K562 (cell line): ENCODE data around the gene YIPF2. TPM values are rescaled to one million over a fixed set of nuclear protein-coding genes. Genes with fewer than 3 reads are reported as not detected.

Experiments
- ATAC-seq: fragments of 200-7000 bp; cut with Tn5 transposase; 3 replicates; pipeline ENCODE4 v1.9.1; 2020; ENCODE audit warnings: moderate library complexity
- BruUV-seq: library from RNA; stranded (reverse); fragments of 400-500 nt; replicated peaks from 2 replicates; lab custom pipeline; 2021; lab: Mats Ljungman, UMichigan
- CTCF ChIA-PET: fragments of 300-600 bp; formaldehyde crosslinking; extraction: SDS; loops from one replicate; lab custom pipeline; 2021; ENCODE audit warnings: low intra/inter-chr PET ratio; lab: Yijun Ruan, JAX
- POLR2A ChIA-PET: fragments of 300-600, 350-650 bp; sonication (Branson Sonifier 250); formaldehyde crosslinking; extraction: SDS; loops from one replicate; lab custom pipeline; 2021; ENCODE audit warnings: antibody characterized with exemption, inconsistent platforms; lab: Yijun Ruan, JAX
- DNase-seq, 4 experiments: peaks; one replicate each; pipeline versions ENCODE4 v3.0.0 to v3.0.0-alpha.2; 2011 to 2018; ENCODE audit warnings: low spot score in 3 of 4, mixed read lengths in 3 of 4; ENCODE audit errors: extremely low read depth in 1 of 4
- FAIRE-seq: peaks from 2 replicates; lab custom pipeline; 2011; peaks lifted over from hg19 to GRCh38; lab: Jason Lieb, UNC
- H2AFZ ChIP-seq: 2 replicates; pipeline ENCODE4 v1.6.0; 2011; ENCODE audit warnings: low read depth, low read length, control low read depth, inconsistent platforms
- H3K27ac ChIP-seq: fragments of 200-600 bp; 3 replicates; pipeline ENCODE4 v1.8.0; 2011; ENCODE audit warnings: low read depth, mild to moderate bottlenecking, control low read depth, inconsistent platforms, low read length, moderate library complexity, mixed read lengths; ENCODE audit errors: extremely low read depth
- H3K27me3 ChIP-seq, 2 experiments: fragments of 300-600 bp in 1 of 2; 2 replicates in 1 of 2; 3 replicates in 1 of 2; pipeline versions ENCODE4 v1.6.0 to v1.8.0; 2011; ENCODE audit warnings: inconsistent platforms in 2 of 2, low read length in 2 of 2, mild to moderate bottlenecking in 1 of 2, mixed read lengths in 1 of 2, moderate library complexity in 1 of 2; ENCODE audit not compliant: control insufficient read depth in 2 of 2, insufficient read depth in 2 of 2
- H3K36me3 ChIP-seq: fragments of 300-600 bp; 3 replicates; pipeline ENCODE4 v1.8.0; 2011; ENCODE audit warnings: mild to moderate bottlenecking, low read length, inconsistent platforms; ENCODE audit not compliant: control insufficient read depth, insufficient read depth
- H3K4me1 ChIP-seq, 2 experiments: fragments of 200-600 bp in 1 of 2; replicated peaks in 1 of 2; 2 replicates in 1 of 2; 3 replicates in 1 of 2; pipeline versions ENCODE4 v1.5.1 to v1.8.0; 2011; ENCODE audit warnings: inconsistent platforms in 2 of 2, low read length in 2 of 2, mild to moderate bottlenecking in 1 of 2, mixed read lengths in 1 of 2, moderate library complexity in 1 of 2; ENCODE audit not compliant: control insufficient read depth in 2 of 2, insufficient read depth in 2 of 2
- H3K4me2 ChIP-seq: 2 replicates; pipeline ENCODE4 v1.6.1; 2011; ENCODE audit warnings: low read length, control low read depth, inconsistent platforms, mixed read lengths; ENCODE audit not compliant: insufficient read depth
- H3K4me3 ChIP-seq: fragments of 200-600 bp; sonication (generic), shearing (Covaris generic); 2 replicates; pipeline ENCODE4 v1.5.1; 2016; ENCODE audit warnings: control low read depth, inconsistent platforms
- H3K79me2 ChIP-seq: fragments of 200-600 bp; 3 replicates; pipeline ENCODE4 v1.8.0; 2011; ENCODE audit warnings: low read length, inconsistent platforms; ENCODE audit not compliant: control insufficient read depth, insufficient read depth
- H3K9ac ChIP-seq, 2 experiments: 2 replicates each; pipeline versions ENCODE4 v1.6.0 to v1.6.1; 2011; ENCODE audit warnings: low read depth in 2 of 2, low read length in 2 of 2, control low read depth in 1 of 2, inconsistent platforms in 1 of 2, mild to moderate bottlenecking in 1 of 2, mixed read lengths in 1 of 2; ENCODE audit not compliant: insufficient read depth in 1 of 2
- H3K9me1 ChIP-seq: one replicate; pipeline ENCODE4 v1.6.0; 2011; ENCODE audit warnings: inconsistent platforms, mild to moderate bottlenecking, low read length, moderate library complexity; ENCODE audit not compliant: control insufficient read depth, insufficient read depth
- H3K9me3 ChIP-seq: replicated peaks from 2 replicates; pipeline ENCODE4 v1.5.1; 2011; ENCODE audit warnings: low read depth, low read length, inconsistent platforms; ENCODE audit not compliant: control insufficient read depth, insufficient read depth
- H4K20me1 ChIP-seq: replicated peaks from 2 replicates; pipeline ENCODE4 v1.6.1; 2011; ENCODE audit warnings: low read length, inconsistent platforms, mixed read lengths; ENCODE audit not compliant: control insufficient read depth, insufficient read depth
- ESRRA ChIP-seq: fragments of 450-650 bp; IDR thresholded peaks from 2 replicates; pipeline ENCODE4 v1.6.1; 2014; ENCODE audit warnings: low read depth, mild to moderate bottlenecking, moderate library complexity, borderline replicate concordance
- HDGF ChIP-seq: fragments of 450-650 bp; IDR thresholded peaks from 2 replicates; pipeline ENCODE4 v1.6.1; 2016
- KLF13 ChIP-seq: fragments of 450-650 bp; IDR thresholded peaks from 2 replicates; pipeline ENCODE4 v1.6.1; 2016; ENCODE audit warnings: missing genetic modification characterization, low read depth, mild to moderate bottlenecking, missing compliant biosample characterization, moderate library complexity, borderline replicate concordance
- MCM7 ChIP-seq, 2 experiments: fragments of 450-650 bp; IDR thresholded peaks; 2 replicates each; pipeline ENCODE4 v1.6.1; 2016 to 2018
- NFXL1 ChIP-seq: fragments of 450-650 bp; formaldehyde crosslinking; IDR thresholded peaks from 2 replicates; pipeline ENCODE4 v1.4.0; 2021; ENCODE audit warnings: mild to moderate bottlenecking
- ZBTB8A ChIP-seq: fragments of 450-650 bp; IDR thresholded peaks from 2 replicates; pipeline ENCODE4 v1.6.1; 2018; ENCODE audit warnings: mild to moderate bottlenecking, moderate library complexity; ENCODE audit not compliant: partially characterized antibody
- ZNF263 ChIP-seq: sonication (generic); formaldehyde crosslinking; IDR thresholded peaks from 2 replicates; pipeline ENCODE4 v1.8.0; 2022; ENCODE audit warnings: mild to moderate bottlenecking, missing genetic modification reagents, borderline replicate concordance
- WGBS: fragments of 100-300 bp; shearing (Covaris generic); methylation state at CpG from one replicate; pipeline ENCODE4 v1.1.6; 2016; ENCODE audit warnings: low coverage, mixed read lengths; ENCODE audit not compliant: insufficient coverage; ENCODE audit errors: missing lambda C conversion rate; 5-methylcytosine and 5-hydroxymethylcytosine counted together
- in situ Hi-C: fragments of 300-500 bp; cut with MboI; formaldehyde crosslinking; loops from 4 replicates; pipeline ENCODE4 v1.15.0; 2018; ENCODE audit warnings: inconsistent platforms, mixed read lengths
- intact Hi-C: fragments of 100-400 bp; cut with micrococcal nuclease; formaldehyde crosslinking; loops from 2 replicates; pipeline ENCODE4 v1.14.2; 2022
- polyA plus RNA-seq, 8 experiments: library from polyadenylated mRNA; depleted of rRNA in 4 of 8; stranded (reverse) in 5 of 8; unstranded in 3 of 8; fragments of >200 nt; fragmentation: Nextera tagmentation in 2 of 8; fragmentation: Illumina TruSeq in 1 of 8; extraction: Ambion mirVana in 2 of 8; extraction: Trizol in 1 of 8; gene quantifications; 2 replicates each; pipeline versions ENCODE4 v1.2.1 to v1.2.3, GENCODE V29; 2011 to 2014; ENCODE audit warnings: inconsistent platforms in 1 of 8, missing spikeins in 1 of 8
- total RNA-seq, 7 experiments: library from RNA; depleted of rRNA in 6 of 7; stranded (reverse); fragments of >200 nt in 6 of 7; fragmentation: Illumina TruSeq in 2 of 7; extraction: Trizol in 2 of 7; gene quantifications; 2 replicates each; pipeline versions ENCODE4 v1.2.1 to v1.2.3, GENCODE V29; 2011 to 2021; ENCODE audit warnings: low replicate concordance in 1 of 7
- TF ChIP-seq, protein P1 (sequence below): fragments of 450-650 bp; IDR thresholded peaks from 2 replicates; pipeline ENCODE4 v1.6.1; 2016; ENCODE audit warnings: low read depth

The YIPF2 gene
- total and polyA plus RNA-seq, 9 of the 15 experiments (the other 6 are each of a cell fraction or from before 2014, with no cell fraction given), result 1.3 to 65.2 (median 31.6) TPM

DNA sequence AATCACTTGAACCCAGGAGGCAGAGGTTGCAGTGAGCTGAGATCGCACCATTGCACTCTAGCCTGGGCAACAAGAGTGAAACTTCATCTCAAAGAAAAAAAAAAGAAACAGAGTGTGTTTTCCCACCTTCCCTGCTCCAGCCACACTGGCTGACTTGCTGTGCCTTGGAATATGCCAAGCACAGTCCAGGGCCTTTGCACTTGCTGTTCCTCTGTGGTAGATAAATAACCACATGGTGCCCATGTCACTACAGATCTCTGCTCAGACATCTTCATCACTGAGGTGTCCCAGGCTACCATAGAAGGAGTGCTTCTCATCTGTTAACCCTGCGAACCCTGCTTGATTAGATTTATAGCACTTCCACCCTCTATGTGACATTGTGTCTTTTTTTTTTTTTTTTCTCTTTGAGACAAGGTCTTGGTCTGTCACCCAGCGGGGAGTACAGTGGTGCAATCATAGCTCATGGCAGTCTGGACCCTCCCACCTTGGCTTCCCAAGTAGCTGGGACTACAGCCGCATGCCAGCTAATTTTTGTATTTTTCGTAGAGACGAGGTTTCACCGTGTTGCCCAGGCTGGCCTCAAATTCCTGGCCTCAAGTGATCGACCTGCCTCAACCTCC, 42.8 kb upstream of the YIPF2 start (continued):
- TF ChIP-seq ZBTB8A, result no peak

DNA sequence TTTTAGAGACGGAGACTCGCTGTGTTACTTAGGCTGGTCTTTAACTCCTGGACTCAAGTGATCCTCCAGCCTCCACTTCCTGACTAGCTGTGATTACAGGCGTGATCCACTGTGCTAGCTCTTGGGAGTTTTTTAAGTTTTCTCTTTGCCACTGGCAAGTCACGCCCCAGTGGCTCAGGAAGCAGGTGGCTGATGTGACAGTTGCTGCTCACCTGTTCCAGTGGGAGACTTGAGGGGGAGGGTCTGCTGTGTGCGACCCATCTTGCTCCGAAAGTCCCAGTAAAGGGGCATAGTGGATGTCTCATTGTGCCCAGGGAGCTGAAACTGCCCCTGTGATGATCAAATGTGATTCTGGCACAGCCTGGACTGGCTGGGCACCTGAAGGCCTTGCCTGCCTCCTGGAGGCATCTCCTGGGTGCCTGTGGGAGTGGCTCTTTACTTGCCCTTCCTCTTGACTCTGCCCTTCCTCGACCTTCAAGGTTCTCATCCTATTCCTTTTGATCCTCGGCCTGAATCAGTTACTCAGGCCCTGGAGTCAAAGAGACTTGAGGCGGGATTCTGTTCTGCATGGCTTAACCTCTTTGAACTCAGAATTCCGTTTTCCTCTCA, 40.2 kb upstream of the YIPF2 start:
- peaks cover 91% of the 10 kb centered on the region for H3K79me2 ChIP-seq
- BruUV-seq, result no TSS peak
- TF ChIP-seq KLF13 (tag) (no peak), NFXL1 (CRISPR knock-in tag) (no peak), MCM7 (IDR thresholded peaks at IDR 0.05) (no peak), ZNF263 (no peak), HDGF (no peak), ESRRA (0 out of 2 replicates have a peak, but pooled peaks have one; percentile 26)
- TF ChIP-seq, protein P1, sequence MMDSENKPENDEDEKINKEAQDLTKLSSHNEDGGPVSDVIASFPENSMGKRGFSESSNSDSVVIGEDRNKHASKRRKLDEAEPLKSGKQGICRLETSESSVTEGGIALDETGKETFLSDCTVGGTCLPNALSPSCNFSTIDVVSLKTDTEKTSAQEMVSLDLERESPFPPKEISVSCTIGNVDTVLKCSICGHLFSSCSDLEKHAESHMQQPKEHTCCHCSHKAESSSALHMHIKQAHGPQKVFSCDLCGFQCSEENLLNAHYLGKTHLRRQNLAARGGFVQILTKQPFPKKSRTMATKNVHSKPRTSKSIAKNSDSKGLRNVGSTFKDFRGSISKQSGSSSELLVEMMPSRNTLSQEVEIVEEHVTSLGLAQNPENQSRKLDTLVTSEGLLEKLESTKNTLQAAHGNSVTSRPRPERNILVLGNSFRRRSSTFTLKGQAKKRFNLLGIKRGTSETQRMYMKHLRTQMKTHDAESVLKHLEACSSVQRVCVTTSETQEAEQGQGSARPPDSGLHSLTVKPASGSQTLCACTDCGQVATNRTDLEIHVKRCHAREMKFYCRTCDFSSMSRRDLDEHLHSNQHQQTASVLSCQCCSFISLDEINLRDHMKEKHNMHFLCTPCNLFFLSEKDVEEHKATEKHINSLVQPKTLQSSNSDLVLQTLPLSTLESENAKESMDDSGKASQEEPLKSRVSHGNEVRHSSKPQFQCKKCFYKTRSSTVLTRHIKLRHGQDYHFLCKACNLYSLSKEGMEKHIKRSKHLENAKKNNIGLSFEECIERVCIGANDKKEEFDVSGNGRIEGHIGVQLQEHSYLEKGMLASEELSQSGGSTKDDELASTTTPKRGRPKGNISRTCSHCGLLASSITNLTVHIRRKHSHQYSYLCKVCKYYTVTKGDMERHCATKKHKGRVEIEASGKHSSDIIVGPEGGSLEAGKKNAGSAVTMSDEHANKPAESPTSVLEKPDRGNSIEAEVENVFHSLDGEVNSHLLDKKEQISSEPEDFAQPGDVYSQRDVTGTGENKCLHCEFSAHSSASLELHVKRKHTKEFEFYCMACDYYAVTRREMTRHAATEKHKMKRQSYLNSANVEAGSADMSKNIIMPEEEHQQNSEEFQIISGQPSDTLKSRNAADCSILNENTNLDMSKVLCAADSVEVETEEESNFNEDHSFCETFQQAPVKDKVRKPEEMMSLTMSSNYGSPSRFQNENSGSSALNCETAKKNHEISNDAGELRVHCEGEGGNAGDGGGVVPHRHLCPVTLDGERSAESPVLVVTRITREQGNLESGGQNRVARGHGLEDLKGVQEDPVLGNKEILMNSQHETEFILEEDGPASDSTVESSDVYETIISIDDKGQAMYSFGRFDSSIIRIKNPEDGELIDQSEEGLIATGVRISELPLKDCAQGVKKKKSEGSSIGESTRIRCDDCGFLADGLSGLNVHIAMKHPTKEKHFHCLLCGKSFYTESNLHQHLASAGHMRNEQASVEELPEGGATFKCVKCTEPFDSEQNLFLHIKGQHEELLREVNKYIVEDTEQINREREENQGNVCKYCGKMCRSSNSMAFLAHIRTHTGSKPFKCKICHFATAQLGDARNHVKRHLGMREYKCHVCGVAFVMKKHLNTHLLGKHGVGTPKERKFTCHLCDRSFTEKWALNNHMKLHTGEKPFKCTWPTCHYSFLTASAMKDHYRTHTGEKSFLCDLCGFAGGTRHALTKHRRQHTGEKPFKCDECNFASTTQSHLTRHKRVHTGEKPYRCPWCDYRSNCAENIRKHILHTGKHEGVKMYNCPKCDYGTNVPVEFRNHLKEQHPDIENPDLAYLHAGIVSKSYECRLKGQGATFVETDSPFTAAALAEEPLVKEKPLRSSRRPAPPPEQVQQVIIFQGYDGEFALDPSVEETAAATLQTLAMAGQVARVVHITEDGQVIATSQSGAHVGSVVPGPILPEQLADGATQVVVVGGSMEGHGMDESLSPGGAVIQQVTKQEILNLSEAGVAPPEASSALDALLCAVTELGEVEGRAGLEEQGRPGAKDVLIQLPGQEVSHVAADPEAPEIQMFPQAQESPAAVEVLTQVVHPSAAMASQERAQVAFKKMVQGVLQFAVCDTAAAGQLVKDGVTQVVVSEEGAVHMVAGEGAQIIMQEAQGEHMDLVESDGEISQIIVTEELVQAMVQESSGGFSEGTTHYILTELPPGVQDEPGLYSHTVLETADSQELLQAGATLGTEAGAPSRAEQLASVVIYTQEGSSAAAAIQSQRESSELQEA, result no peak
- H3K9me1 ChIP-seq, result peaks cover 8% of the 10 kb centered on the region
- H4K20me1 ChIP-seq, result peaks cover 27% of the 10 kb centered on the region
- H3K27me3 ChIP-seq, result no peaks in the 10 kb centered on the region
- in situ Hi-C loops, result no loop called here
- no peak overlapping the region for H3K4me3 ChIP-seq
- POLR2A ChIA-PET, result interaction anchor here (1.5 kb wide), 1 partner anchor 14 kb away, joined by 3 read pairs; no protein-coding TSS in a partner anchor
- H3K4me2 ChIP-seq, result no peak overlapping the region
- intact Hi-C loops, result no loop called here
- H3K36me3 ChIP-seq, result peaks cover 31% of the 10 kb centered on the region; the same call in 2 of the 3 replicates
- peaks cover 20 to 21% of the 10 kb centered on the region in 2 experiments for H3K4me1 ChIP-seq
- WGBS, result 68% methylated on average over 10 of the region's 10 CpGs
- no peak for FAIRE-seq
- no peak for ATAC-seq
- CTCF ChIA-PET, result no interaction called here
- no peak overlapping the region for H2AFZ ChIP-seq
- no peaks in the 10 kb centered on the region; the same call in 1 of the 2 replicates for H3K9me3 ChIP-seq
- peak overlapping the region in 1 of 2 experiments; percentile 81; a peak in 2 of 4 replicates for H3K9ac ChIP-seq
- DNase-seq, result no peak
- peak overlapping the region; percentile 28; the same call in 1 of the 3 replicates for H3K27ac ChIP-seq
